HG03457 (cell line): Measurements from ENCODE around the gene LHX3.
"Not testable (repeated sequence)": the region's sequence is repeated elsewhere in the genome, so short reads cannot be mapped to it uniquely, and the experiment has no call there.

ENCODE experiments used
- ATAC-seq: cut with Tn5 transposase; IDR thresholded peaks from one replicate; pipeline ENCODE4 v1.9.1; 2021; ENCODE audit warnings: moderate number of reproducible peaks; ENCODE audit not compliant: unreplicated experiment

The LHX3 gene

GRCh38 chr9:136242248-136242647 lies 37.3 kb upstream of the LHX3 start:
- ATAC-seq: no peak

DNA sequence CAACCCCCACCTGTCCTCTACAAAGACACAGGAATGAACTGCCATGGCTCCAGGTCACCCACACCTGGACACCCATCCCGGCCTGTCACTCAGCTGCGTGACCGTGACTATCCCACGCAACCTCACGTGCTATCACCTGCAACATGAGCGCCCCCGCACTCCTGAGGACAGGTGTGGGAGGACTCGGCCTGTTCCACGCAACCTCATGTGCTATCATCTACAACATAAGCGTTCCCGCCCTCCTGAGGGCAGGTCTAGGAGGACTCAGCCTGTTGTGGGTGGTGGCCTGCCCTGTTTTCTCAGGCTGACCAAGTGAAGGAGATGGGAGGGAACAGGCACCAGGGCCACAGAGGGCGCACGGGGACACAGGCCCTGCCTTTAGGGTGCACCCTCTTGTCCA lies 36.6 kb upstream of the LHX3 start:
- no peak for ATAC-seq

DNA sequence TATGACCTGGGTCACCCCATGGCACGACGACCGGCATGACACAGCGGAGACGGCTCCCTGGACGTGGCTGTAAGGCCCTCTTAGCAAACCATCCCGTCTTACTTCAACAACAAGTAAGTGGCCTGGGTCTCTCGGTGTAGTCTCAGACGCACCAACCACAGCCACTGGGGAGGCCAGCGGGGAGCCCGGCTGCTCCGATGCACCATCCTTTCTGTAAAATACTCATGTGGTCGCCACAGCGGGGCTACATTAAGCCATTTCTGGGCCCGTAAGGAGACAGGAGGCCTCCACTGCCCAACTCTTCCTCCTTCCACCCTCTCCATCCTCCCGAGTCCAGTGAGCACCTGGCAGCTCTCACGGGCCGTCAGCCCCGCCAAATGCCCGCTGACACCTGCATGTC lies 36.0 kb upstream of the LHX3 start:
- no peak for ATAC-seq

- ATAC-seq: no peak
Observed at GRCh38 chr9:136239983-136240330, 35.0 kb upstream of the LHX3 start.

GRCh38 chr9:136239135-136239982 lies 34.4 kb upstream of the LHX3 start:
- no peak for ATAC-seq

GRCh38 chr9:136238342-136238732 lies 33.4 kb upstream of the LHX3 start:
- no peak for ATAC-seq

DNA sequence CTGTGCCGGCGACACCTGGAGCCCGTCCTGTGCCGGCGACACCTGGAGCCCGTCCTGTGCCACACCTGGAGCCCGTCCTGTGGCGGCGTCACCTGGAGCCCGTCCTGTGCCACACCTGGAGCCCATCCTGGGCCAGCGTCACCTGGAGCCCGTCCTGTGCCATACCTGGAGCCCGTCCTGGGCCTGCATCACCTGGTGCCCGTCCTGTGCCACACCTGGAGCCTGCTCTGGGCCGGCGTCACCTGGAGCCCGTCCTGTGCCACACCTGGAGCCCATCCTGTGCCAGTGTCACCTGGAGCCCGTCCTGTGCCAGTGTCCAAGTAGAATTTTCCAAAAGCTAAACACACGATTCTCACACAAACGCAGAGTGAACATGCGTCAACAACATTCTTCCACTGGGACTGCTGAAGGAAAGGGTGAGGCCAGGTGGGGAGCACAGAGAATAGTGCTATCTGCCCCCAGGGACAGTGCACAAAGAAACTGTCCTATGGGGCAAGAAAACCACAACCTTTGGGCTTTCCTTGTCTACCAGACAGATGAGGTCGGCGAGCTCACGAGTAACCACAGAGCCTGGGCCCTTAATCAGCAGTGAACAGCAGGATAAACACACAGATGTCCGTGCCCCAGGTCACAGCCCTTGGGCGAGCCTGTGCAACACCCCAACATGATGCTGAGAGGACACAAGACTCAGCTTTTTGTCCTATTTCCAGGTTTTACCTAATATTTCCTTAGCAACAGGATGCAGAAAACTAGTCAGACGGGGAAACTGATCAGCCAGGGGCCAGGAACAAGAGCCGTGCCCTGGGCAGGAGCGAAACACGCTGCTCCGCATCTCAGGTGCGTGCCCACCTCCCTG lies 32.8 kb upstream of the LHX3 start:
- ATAC-seq: no peak

DNA sequence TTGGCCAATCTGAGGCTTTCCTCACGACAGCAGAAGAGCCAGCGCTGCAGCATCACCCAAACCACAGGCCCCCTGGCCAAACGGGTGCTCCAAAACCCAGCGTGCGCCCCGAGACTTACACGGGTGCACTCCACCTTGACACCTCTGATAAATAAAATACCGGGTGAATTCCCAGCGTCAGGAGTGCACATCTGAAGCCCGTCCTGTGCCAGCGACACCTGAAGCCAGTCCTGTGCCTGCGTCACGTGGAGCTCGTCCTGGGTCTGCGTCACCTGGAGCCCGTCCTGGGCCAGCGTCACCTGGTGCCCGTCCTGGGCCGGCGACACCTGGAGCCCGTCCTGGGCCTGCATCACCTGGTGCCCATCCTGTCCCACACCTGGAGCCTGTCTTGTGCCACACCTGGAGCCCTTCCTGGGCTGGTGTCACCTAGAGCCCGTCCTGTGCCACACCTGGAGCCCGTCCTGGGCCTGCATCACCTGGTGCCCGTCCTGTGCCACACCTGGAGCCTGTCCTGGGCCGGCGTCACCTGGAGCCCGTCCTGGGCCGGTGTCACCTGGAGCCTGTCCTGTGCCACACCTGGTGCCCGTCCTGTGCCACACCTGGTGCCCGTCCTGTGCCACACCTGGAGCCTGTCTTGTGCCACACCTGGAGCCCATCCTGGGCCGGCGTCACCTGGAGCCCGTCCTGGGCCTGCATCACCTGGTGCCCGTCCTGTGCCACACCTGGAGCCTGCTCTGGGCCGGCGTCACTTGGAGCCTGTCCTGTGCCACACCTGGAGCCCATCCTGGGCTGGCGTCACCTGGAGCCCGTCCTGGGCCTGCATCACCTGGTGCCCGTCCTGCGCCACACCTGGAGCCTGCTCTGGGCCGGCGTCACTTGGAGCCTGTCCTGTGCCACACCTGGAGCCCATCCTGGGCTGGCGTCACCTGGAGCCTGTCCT lies 31.8 kb upstream of the LHX3 start:
- not testable (repeated sequence) for ATAC-seq

- no peak for ATAC-seq
Observed at GRCh38 chr9:136235709-136236455, 31.0 kb upstream of the LHX3 start.

DNA sequence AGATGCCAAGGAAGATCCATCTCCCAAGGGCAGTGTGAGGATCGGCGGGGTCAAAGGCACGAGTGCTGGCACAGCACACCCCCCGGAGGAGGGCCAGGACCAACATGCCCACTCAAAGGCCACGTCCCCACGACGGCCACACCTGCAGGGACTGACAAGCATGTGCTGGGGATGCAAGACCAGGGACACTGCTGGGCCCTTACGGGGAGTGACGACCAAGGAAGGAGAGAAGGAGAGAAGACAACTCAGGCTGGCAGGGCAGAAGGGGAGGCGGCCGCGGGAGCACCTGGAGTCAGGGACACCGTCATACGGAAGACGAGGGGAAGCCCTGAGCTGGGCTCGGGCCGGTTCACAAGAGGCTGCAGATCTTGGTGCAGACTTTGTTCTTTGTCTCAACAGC lies 30.2 kb upstream of the LHX3 start:
- ATAC-seq: no peak

- no peak for ATAC-seq
Observed at GRCh38 chr9:136234597-136234996, 29.7 kb upstream of the LHX3 start.

GRCh38 chr9:136233868-136234267 lies 28.9 kb upstream of the LHX3 start:
- ATAC-seq: no peak

DNA sequence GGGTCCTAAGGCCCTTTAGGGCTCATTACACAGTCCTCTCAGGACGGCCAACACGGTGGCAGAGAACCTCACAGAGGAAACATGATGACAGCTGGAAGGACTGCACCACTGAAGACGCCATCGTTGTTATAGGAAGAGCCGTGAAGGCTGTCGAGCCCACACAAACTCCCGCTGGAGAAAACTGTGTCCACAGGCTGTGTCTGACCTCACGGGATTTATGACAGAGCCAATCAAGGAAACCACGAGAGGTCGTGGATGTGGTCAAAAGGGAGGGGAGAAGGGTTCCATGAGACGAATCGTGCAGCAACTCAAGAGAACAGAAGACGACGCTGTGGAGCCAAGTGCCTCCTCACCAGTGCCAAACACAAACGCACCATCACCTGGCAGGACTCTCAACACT lies 28.5 kb upstream of the LHX3 start:
- no peak for ATAC-seq

DNA sequence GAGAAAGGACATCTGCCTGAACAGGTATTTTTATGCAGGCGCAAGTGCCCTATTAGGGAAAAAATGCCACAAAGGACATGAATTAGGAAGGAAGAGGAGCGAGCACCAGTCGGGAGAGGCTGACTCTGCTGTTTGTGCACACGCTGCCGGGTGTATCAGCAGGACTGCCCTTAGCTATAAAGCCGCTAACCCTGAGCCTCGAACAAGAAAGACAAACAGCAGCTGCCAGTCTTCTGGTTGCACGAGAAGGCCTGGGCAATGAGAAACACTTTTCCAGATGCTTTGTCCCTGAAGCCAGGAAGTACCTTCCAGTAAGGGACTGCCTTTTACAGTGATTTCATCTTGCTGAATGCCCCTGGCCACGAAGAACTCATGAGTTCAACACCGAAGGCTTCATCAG lies 28.0 kb upstream of the LHX3 start:
- ATAC-seq: no peak

GRCh38 chr9:136231478-136232297 lies 26.8 kb upstream of the LHX3 start:
- no peak for ATAC-seq

- no peak for ATAC-seq
Observed at GRCh38 chr9:136230773-136231172, 25.8 kb upstream of the LHX3 start.

DNA sequence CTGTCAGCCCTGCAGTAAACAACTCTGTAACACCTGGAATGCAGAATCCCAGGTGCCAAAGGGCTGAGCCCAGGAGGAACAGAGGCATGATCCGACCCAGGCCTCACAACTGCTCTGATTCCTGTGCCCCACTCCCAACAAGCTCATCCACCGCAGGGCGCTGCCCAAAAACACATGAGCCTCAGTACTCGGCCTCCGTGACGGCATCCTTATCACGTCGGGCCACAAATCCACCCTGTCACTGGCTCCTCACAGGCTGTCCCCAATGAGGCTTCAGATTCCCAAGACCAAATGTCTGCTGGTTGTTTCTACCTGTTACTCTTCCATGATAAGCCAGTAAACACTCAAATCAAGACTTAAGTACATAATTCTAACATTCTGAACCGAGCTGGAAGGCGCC lies 25.4 kb upstream of the LHX3 start:
- no peak for ATAC-seq

DNA sequence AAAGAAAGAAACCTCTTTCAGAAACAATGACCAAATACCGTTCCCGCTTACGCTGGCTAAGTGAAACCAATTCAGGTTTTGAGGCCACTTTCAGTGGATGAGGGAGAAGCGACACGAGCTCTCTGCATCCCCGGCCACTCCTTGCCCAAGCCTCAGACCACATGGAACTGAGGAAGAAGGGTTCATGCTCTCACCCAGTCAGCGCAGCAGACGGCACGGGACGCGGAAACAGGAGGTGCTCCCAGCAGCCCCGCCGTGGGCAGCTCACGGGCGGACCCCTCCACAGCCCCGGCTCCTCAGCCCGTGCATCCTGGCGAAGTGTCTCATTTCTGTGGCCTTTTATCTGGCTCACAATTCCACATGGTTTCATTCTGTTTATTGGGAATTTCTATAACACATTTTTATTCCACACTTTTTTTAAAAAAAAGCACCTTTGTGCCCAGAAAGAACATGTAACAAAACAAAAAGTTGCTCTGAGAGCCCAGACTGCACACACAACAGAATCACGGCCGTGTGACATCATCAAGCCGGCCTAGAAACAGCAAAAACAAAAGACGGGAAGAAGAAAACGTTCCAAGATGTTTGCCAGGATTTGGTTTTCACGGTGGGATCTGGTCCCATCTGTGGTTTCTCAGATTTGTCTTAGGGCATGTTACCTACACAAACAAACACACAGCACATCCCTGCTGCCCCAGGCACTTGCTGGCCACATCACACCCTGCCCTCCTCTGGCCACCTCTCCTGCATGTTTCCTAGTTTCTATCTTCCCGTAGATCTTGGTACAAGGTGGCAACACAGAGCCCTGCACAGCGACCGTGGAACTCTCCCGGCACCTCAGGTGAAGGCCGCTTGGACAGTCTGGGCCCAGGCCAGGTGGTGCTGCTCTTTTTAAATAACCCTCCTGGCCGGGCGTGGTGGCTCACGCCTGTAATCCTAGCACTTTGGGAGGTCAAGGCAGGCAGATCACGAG lies 24.5 kb upstream of the LHX3 start:
- ATAC-seq: no peak
